NCI-H2227 treated with DMSO at 0.1 percent for 48 hours (cell line): Measurements from ENCODE around the gene KEL.

Experiments
- DNase-seq: peaks from one replicate; lab custom pipeline; 2025; lab: John Stamatoyannopoulos, UW

The KEL gene

DNA sequence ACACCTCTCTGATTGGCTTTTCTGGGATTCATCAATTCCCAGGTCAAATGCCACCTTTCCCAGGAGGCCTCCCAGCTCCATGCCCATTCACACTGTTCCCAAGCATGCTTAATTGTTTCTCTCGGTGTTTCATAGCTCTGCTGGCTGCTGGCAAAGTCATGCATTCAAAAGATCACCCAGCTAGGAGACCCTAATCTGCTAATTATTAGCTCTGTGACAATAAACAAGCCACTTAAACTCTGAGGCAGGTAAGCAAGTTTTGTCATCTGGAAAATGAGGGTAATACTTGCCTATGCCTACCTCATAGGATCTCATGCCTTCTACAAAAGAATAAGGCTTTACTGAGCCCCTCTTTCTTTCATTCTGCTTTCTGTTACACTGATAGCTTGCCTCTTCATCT, 828 bp upstream of the KEL start:
- no peak for DNase-seq

DNA sequence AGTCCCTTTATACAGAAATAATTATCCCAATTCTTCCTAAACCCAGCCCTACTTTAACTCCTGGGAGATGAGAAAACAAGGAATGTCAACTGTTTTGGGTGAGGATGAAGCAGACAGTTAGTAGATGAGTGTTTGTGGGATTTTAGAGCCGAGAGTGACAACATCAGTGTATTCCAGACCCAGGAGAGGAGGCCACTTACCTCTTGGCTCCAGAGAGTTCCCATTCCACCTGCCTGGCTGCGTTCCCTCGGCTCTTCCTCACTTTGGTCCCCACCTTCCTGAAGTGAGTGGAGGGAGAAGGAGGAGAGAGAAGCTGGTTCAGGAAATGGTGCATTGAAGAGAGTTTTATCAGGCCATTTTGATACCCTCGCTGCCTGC, 579 bp downstream of the KEL start:
- DNase-seq = no peak

DNA sequence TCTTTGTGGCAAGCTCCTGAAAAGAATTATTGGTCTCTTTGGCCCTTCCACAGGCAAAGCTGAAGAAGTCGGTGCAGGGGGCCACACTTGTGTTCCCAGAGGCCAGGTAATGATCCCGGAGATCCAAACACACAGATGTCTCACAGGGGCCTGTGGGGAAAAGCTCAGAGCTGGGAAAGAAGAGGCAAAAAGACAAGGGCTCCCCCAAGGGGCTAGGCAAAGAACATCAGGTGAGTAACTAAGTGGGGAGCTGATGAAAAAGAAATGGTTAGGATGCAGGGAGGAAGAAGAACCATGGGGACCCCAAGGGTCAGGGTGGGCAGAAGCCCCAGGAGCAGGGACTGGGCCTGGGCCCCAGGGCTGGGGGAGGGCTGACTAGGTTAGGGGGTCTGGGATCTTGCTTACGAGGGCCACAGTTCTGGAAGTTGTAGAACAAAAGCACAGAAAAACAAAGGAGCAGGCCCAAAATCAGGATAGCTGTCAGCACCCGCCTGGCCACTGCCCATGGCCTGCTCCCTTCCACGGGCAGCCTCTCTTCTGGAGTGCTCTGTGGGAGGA, 1.1 kb downstream of the KEL start:
- DNase-seq = no peak

DNA sequence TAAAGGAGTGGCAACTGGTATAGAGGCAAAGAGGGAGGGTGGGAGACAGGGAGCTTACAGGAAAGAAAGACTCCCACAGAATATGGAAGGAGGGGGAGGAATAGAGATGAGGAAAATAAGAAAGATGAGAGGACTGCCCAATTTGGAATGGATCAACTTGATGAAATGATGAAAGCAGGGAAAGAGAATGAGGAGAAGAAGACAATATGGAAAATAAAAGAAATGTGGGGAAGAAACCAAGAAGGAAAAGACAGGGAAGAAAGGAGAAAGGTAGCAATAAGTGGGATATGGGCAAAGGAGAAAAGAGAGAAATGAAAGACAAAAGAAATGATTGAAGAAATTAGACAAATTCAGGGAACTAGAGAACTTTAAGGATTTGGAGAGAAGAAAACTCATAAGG, 3.0 kb downstream of the KEL start:
- DNase-seq = no peak

DNA sequence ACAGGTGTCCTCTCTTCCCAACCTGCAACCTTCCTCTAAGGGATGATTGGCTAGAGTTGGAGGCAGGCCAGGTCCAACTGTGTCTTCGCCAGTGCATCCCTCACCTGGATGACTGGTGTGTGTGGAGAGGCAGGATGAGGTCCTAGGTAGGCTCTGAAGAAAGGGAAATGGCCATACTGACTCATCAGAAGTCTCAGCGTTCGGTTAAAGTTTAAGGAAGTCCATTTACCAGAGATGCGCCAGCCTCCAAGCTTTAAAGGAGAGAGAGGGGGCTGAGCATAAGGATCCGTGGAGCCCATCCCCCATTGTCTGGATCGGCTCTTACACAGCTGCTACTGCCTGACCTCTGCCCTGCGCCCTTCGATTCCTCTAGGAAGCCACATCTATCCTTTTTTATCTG, 4.4 kb downstream of the KEL start:
- no peak for DNase-seq

DNA sequence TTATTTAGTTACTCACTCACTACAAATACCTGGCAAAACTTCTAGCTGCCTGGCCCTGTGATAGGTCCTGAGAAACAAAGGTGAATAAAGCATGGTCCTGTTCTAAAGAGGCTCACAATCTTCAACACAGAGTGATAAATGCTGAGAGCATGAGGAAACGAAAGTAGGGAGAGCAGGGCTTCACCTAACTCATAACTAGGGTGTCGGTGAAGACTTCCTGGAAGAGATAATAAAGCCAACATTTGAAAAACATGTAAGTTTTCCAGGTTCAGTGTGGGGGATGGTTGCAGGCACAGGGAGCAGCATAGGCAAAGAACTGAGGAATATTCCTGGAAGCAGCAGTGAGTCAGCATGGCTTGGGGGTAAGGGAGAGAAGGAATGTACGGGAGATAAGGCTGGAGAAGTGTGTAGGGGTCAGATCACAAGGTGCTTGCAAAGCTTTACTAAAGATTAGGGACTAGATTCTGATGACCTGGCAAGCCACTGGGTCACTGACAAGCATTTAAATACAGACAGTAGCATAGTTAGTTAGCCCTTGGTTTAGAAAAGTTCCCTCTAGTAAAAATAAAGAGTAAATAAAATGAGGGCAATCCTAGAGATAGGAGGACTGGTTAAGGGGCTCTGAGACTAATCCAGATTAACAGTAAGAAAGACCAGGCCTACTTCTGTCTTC, 5.1 kb downstream of the KEL start:
- DNase-seq = no peak

DNA sequence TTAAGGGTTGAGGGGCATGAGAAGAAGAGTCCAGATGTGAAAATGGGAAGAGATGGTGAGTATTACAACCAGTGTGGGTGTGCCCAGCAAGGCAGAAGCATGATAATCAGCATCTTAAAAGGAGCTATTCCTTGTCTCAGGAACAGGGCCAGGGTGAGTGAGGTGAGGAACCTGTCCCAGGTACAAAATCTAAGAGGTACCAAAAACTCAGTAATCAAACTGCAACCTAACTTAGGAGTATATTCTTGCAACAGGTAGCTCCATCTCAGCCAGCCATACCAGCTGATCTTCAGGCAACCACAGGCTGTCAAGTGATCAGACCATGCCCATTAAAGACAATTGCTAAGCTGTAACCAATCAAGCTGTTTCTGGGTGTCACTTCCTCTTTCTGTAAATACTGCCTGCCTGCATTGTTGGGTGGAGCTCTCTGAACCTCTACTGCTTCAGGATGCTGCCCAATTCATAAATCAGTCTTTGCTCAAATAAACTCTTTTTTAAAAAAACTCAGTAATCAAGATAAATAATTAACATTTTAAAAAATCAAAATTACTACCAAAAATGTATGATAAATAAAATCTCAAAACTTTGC, 7.4 kb downstream of the KEL start:
- no peak for DNase-seq

DNA sequence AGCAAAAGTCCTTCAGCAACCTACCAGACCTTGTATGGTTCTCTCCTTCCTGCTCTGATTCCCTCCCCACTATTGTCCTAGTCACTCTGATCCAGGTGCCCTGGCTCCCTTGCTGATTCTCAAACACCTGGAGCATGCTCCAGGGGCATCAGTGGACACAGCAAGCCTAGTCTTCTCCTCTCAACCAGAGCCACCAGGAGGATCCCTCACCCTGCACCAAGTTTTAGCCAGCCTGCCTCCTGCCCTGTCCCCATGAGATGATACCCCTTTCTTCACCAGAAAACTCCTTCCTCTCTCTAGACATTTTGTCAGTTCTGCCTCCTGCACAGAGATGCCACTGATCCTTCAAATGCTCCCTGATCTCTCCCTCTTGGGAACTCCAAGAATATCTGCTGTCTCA, 11.9 kb downstream of the KEL start:
- no peak for DNase-seq

DNA sequence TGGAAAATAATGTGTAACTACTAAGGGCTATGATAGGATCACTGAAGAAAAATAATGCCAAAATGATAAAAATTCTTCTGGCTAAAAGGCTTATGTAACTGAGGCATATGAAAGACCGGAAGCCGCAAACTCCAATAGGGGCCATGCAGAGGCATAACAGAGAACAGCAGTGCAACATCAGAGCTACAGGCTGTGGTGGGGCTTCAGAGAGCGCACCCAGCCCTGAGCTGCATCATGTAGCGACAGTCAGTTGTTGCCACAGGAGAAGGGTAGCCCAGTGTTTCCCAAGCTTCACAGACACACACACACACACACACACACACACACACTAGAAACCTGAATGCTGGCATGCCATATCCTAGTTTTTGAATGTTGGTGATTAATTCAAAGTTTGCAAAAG, 13.6 kb downstream of the KEL start:
- no peak for DNase-seq

DNA sequence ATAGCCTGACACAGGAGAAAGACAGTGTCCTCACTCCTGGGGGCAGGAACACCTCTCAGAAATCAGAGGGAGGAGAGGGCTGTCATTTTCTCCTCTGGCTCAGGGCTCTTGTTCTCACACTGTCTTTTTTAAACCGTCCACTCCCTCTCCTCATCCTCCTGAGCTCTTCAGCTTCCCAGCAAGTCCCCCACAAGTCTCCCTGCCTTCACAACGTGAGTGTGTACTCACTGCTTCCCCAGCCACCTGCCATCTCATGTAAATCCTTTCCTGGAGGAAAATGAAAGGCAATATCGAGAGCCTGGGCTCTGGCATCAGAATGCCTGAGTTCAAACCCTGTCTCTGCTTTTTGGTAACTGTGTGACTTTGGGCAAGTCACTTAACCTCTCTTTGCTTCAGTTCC, 17.2 kb downstream of the KEL start:
- DNase-seq = no peak

DNA sequence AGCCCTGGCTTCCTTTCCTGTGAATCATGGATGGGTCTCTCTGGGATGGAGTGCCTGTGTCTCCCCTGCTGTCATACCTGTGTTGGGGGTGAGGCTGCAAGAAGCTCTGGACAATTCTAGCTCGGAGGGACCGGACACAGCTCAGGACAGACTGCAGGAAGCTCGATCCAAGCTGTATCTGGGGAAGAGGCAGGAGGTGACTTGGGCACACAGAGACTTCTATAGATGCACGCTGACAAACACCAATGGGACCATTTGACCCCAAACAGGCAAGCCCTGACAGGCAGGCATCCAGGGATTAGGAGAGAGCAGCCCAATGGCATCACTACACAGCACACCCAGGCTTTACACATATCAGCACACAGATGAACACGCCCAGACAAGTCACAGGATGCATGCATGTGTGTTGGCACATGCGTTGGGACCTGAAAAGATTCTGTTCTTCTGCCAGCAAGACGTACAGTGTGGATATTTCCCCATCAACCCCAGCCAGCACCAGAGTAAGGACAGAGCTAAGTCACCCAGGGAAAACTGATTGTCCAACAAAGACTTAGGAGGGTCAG, 18.4 kb downstream of the KEL start:
- DNase-seq = no peak

DNA sequence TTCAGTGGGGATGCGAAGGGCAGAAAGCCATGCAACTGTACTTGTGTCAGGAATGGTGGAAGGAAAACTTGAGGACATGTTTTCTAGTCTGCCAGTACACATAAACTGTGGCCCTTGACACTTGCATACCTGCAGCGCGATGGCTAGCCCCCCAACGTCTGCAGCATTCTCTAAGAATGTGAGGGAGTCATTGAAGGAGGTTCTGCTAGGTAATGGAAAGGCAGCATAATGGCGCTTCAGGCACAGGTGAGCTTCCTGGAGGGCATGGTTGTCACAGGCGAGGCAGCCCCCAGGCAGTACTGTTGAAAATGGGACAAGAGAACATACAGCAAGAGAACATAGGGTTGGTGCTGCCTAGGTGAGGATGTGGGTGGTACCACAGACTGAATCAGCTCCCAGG, 19.4 kb downstream of the KEL start:
- DNase-seq = no peak

DNA sequence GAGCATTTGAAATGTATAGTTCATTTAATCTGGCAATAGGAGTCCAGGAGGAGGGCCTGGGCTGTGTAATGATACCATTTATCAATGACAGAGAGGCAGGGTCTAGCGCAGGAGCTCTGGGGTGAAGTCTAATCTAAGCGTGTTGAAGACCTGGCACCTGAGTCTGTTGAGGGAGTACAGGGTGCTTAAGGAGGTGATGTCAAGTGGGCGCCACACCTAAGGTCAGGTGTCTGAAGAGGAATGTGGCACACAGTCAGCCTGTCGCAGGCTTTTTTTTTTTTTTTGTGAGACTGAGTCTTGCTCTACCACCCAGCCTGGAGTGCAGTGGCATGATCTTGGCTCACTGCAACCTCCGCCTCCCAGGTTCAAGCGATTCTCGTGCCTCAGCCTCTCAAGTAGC, 20.6 kb downstream of the KEL start:
- no peak for DNase-seq

DNA sequence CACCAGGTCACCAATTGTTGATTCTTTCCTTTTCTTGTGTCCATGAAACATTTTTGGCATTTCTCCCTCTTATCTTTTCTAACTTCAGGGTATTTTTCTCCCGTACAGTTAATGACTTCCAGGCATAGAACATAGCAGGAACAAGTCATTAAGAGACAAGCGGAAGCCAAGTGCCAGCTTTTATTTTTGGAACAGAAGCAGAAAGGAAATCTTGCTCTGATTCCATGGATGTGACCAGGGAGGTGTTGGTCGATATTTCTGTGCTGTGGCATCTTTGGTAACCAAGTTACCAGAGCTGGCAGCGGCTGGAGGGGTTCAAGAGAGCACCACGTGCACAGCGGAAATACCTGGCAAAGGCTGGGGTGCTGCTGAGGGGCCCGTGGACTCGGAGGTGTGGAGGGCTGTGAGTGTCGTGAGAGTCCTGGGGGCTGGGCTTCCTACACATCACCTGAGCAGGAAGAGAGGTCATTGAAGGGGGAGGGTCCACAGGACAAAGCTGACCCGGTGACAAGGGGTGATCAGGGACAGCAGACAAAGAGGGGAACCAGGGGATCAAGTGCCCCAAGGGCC, 21.1 kb downstream of the KEL start:
- DNase-seq = no peak

DNA sequence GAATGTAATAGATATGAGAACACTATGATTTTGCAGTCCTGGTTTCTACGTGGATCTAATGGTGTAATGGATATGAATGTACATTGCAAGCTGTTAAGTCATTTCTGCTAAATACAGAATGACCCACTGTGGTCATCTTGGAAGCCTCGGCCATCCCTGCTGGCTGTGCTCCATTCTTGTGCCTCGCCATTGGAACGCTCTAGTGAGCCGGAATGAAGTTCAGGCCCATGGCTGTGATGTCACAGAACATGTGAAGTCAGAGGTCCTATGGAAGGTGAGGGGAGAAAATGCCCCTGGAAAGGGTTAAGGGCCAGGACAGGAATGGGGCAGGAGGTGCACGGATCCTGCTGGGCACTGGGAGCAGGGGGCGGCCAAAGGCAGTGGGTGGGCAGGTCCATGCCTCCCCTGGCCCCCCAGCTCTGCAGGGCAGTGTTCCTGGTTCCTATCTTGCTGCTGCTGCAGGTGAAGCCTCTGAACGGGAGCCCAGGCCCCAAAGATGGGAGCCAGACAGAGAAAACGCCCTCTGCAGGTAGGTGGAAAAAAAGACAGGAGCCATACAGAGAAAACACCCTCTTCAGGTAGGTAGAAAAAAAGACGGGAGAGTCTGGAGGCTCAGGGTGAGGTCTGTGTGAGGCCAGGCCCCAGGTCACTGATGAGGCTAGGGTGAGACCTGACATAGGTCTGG, 22.8 kb downstream of the KEL start, which contains the start of gene LLCFC1:
Gene LLCFC1 (plus strand): TSS at position 259 of the 685 bp plus-strand sequence. CDS start 138 bp downstream, at position 397.
- no peak for DNase-seq

DNA sequence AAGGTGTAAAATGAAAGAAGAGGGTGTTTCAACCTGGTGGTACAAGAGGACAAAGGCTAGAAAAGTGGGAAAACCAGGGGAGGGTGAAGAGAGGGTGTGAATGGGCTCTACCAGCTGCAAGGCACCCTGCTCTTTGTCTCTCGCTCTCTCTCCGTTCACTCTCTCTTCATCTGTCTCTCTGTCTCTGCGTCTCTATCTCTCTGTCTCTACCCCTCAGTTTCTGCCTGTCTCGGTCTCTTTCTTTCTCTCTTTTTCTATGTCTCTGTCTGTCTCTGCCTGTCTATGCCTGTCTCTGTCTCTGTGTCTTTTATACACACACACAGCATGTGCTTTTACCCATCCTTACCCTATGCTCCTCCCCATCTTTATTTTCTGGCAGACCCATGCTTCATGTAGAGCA, 23.6 kb downstream of the KEL start:
- DNase-seq = no peak

DNA sequence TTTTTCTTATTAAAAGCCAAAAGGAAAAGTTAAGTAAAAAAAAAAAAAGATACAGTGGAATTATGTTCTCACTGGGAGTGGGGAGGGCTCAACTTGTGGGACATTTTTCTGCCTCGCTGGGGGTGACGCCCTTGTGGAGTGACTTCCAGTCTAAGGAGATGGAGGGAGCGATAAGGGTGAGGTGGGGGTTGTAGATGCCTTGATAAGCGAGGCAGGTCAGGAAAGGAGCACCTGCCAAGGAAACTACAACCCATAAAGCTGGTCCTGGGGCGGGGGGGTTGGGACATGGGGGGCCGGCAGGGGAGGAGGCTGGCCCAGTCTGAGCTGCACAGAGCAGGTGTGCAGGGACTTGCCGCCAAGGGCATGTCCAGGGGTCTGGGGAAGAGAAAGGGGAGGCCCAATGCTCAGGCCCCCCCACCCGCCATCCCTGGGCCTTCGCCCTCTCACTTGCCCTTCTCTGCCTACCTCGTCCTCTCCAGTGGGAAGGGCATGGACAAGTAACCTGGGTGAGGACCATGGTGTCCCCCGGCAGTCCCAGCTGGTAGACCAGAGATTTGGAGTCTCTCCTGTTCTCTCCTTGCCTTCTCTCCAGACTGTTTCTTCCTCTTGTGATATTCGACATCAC, 26.1 kb downstream of the KEL start:
- DNase-seq = no peak

DNA sequence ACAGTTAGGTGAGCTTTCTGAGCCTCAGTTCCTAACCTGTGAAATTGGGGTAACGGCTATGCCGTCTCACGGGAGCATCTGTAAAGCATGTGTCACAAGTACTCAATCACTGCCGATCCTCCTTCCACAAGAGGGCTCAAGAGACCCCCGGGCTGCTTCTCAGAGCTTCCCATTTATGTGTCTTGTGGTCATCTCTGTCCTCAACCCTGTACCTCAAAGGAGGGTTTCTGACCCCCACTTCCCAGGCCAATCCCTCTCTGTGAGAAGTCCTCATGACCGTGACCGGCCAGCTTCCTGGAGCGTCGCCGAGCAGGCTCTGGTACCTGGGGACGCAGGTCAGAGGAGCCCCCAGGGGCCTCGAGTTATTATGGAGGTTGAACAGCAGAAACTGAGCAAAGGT, 28.1 kb downstream of the KEL start:
- no peak for DNase-seq

DNA sequence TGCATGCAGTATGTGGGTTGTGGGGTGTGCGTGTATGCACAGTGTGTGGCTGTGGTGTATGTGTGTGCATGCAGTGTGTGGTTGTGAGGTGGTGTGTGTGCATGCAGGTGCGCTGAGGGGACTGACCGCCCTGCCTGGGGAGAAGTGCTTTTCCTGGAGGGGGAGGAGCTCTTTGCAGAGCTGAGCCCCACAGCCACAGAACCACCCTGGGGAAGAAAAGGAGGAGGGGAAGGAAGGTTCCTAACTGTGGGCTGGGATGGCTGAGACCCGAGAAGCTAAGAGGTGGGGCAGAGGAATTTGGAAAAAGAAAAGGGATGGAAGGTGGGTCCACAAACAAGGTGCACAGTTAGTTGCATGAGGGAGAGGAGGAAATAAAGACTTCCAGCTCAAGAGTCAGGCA, 28.5 kb downstream of the KEL start, which contains the start of gene TRPV5:
Gene TRPV5 (minus strand): TSS at position 123 of the 400 bp plus-strand sequence. CDS start 287 bp downstream, outside the sequence.
- DNase-seq = no peak

DNA sequence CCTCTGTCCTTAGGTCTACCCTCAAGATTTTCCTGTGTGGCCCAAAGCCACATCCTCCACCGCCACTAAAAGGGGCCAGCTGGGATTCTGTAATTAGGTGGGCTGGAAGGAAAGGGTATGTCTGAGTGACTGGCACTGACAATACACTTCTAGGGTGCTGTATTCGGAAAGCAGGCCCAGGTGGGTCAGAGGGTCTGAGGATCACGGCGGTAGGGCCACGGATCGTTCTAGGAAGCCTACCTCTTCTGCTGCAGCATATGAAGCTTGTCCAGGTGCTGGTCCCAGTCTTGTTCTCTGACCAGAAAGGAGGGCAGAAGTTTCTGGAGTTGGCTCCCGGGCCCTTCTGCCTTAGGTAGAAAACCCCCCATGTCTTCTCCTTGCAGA, 29.1 kb downstream of the KEL start:
- no peak for DNase-seq

DNA sequence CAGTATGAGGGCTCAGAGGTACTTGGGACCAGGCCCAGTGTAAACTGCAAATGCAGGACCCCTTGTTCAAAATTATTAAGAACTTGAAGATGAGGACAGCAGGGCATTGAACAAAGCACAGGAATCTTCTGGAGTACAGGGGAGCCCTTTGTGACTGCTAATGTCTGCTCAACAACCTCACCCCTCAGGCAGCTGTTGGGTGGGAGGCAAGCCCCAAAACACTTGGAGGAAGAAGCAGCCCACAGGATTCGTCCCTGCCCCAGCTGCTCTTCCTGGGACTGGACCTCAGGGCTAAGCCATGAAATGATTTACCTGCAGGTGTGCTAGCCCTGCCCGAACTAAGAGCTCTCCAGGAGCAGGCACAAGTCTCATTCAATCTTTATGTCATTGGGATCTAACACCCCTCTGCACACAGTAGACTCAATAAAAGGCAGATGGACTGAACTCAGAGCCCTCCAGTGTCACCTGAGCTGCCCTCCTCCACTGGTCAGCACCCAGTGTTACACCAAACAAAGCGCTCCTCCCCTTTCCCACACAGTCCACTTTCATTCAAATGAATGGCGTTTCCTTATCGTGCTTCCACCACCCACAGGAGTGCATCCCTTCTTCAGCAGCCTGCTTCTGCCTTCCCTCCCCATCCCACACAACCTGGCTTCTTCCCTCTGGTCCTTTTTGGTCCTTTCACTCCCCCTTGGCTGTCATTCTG, 29.6 kb downstream of the KEL start:
- no peak for DNase-seq
